Fibroblast of skin of left biceps (primary cell): Measurements from ENCODE around the gene PRKCB.
"Not testable (repeated sequence)": the region's sequence is repeated elsewhere in the genome, so short reads cannot be mapped to it uniquely, and the experiment has no call there.

Experiments used
- DNase-seq, 2 experiments: peaks; one replicate each; pipeline ENCODE4 v3.0.0-alpha.2; 2013; ENCODE audit warnings: low read depth in 2 of 2

PRKCB gene

DNA sequence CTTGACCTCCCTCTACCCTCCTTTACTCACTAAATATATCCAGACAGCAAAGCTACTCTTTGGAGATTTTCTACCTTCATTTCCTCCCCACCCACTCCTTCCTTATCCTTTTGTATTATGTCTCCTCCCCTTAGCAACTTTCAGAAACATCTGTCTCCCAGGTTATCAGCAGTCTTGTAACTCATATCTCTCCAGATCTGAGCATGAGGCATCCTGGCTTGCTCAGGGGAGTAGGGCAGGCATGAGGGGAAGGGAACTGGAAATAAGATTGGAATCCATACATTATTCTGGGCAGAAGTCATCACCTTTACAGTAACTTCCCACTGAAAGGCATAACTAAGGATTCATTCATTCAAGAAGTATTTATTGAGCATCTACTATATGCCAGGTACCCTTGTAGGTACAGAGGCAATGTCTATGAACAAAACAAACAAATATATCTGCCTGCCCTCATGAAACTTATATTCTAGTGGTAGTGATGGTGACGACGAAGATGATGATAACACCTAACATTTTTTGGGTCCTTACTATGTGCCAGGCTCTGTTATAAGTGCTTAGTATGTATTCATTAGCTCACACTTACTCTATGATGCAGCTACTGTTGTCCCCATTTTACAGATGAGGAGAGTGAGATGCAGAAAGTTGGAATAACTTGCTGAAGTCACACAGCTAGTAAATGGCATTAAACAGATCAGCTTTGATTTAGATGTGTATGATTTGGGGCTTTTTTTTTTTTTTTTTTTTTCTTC lies 296.4 kb downstream of the PRKCB start:
- DNase-seq, result no peak

DNA sequence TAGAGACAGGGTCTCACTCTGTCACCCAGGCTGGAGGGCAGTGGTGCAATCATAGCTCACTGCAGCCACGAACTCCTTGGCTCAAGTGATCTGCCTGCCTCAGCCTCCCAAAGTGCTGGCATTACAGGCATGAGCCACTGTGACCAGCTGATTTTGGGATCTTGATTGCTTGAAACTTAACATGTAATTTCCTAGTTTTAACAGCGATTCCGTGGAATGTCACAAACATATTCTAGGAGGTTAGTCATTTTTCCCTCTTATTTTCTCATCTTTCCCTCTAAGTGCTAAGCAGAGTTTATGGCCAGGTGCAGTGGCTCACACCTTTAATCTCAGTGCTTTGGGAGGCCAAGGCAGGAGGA lies 297.0 kb downstream of the PRKCB start:
- no peak for DNase-seq

DNA sequence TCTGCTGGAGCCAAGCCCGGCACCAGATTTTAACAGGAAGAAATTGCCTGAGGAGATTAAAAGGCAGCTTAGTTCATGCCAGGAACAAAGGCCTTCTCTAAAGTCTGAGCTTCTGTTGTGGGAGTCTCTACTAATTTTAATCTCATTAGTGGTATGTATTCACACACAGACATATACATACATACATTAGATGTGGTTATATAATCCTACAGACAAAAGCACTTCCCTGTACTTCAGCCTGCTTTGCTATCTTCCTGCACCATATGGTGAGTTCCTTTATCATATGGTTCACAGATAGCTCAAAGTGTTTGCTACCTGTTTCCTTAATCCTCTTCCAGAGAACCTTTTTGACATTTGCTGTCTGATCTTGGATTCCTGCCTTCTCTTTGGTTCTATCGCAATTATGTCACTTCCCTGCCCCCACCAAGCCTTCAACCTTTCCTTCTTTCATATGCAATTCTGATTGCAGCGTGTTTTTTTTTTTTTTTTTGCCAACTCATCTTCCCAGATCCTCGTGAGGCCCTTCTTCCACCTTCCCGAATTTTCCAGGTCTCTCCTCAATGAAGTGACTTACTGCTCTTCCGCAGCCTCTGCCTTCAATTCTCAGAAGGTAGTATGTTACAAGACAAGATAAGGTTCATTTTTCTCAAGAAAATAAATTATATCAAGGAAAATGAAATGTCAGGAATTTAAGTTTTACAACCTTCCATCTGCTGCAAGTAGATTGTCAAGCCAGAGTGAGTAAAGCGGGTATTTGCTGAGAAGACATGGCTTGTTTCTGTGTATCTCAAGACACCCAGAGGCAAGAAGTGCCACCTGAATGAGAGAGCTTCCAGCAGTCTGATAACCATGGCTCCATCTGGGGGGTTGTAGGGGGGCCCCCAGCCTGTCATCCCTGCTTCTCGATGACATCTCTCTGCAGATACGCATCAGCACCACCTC lies 300.1 kb downstream of the PRKCB start:
- no peak for DNase-seq

DNA sequence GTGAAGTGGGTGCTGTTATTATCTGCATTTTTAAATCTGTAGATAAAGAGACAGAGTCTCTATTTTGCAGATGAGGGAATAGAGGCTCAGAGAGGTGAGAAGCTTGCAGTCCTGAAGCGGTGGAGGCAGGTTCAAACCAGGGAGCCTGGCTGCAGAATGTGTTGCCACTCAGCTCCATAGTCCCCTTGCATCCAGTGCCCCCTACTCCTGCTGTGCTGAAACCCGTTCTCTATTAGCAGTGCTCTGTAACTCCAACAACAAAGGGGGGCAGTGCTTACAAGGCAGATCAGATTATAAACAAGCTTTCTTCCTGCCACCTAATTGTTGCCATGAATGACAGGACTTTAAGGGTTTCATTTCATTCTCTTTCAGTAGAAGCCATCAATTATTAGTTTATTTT lies 302.2 kb downstream of the PRKCB start:
- DNase-seq, result no peak

GRCh38 chr16:24138575-24138974 lies 302.8 kb downstream of the PRKCB start:
- DNase-seq, result no peak

DNA sequence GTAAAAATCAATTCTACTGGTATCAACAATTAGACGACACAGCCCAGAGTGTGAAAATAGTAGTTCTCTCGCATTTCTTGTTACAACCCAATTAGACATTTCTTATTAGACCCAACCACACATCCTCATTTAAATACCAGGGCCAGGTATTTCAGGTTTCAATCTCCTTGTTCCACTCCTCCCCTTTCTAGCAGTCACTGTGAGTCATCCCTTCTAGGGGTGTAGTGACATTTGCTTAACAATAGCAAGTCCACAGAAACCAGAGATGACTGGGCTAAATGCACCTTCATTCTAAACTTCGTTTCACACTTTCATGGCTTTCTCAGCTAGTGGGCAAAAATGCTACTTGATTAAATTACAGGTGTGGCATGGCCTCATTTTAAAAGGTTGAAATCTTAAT lies 303.5 kb downstream of the PRKCB start:
- DNase-seq, result no peak

- no peak for DNase-seq
These were observed 304.9 kb downstream of the PRKCB start for GRCh38 chr16:24140730-24141129.

- DNase-seq, result no peak
These were observed 305.7 kb downstream of the PRKCB start for GRCh38 chr16:24141466-24141865.

DNA sequence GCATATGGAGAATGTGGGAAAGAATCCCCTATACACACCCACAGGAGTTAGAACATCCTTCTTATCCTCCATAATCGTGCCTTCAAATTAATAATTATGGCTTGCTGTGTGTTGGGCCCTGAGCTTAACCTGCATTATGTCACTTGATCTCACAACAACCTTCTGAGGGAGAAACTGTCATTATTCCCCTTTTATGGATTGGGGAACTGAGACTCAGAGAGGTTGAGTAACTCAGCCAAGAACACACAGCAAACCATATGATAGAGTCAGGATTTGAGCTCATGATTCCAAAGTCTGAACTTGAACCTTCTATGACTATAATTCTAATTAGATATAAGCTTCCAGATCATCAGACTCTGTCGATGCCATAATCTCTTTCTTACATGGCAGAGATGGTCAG lies 306.1 kb downstream of the PRKCB start:
- DNase-seq, result no peak

DNA sequence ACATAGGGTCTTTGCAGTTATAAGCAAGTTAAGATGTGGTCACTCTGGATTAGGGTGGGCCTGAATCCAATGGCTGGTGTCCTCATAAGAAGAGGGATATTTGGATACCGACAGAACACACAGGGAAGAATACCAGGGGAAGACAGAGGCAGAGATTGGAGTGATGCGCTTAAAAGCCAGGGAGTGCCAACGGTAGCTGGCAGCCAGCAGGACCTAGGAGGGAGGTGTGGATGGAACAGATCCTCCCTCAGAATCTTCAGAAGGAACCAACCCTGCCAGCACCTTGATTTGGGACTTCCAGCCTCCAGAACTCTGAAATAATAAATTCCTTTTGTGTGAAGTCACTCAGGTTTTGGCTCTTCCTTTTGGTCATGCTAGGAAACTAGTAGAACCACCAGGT lies 310.1 kb downstream of the PRKCB start:
- DNase-seq, result no peak

DNA sequence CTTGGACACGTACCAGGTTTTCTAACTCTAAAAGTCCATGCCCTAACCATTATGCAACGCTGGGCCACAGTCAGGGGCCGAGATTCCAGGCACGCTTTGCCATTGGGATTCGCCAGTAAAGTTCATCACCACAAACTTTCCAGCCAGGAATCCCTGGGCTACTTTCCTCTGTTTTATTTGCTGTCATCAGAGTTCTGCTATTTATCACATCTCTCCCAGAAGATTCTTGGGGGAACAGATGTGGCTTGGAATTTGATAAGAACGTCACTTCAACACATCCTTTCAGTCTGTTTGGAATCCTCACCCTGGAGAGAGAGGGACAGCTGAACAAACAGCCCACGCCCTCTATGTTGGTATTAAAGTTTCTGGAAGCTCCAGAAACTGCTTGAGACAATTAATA lies 310.7 kb downstream of the PRKCB start:
- DNase-seq, result no peak

DNA sequence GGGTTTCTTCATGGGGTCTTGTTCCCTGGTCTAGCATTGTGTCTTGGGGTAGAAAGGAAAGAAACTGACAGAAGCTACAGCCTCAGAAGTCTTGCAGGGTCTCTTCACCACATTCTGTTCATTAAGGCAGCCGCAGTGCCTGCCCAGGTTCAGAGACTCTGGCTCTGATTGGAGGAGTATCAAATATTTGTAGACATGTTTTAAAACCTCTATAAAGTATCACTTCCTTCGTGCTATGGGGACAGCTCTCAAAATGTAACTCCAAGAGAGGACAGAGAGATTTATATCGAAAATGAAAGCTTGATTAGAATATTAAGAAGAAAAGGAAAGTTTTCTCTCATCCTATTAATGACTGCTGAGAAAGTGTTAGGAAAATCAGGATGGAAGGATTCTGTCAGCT lies 313.3 kb downstream of the PRKCB start:
- DNase-seq, result no peak

DNA sequence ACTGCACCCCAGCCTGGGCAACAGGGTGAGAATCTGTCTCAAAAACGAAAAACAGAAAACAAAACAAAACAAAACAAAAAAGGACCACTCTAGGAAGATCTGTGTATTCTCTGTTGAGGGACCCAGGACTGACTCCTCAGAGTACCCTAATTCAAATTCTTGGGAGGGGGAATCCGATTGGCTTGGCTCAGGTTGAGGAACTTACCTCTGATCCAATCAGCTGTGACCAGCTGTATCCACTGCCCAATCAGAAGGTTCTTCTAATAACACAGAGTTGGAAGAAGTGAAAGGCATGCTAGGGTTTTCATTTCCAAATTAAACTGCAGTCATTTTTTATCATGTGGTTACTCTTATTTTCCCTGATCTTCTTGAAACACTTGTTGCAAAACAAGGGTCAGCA lies 314.5 kb downstream of the PRKCB start:
- no peak for DNase-seq

DNA sequence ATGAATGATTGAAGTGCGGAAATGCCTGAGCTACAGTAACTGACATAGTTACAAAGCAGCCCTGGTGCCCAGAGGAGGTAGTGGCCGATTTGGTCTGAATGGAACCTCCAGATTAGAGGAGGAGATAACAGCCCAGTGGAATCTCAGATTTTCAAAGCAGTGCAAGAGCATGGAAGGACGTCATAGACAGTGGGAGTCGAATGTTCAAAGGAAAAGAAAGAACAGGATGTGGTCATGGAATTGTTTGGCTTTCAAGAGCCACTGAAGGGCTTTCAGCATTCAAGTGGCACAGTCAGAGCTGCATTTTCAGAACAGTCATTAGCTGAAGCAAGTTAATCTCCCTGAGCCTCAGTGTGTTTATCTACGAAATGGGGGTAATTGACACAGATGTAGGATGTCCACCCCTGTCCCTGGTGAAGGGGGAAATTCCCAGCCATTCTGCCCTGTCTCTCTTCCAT lies 315.7 kb downstream of the PRKCB start:
- DNase-seq, result no peak

- DNase-seq, result not testable (repeated sequence)
These were observed 316.3 kb downstream of the PRKCB start for GRCh38 chr16:24152048-24152447.

- no peak for DNase-seq
These were observed 317.0 kb downstream of the PRKCB start for GRCh38 chr16:24152826-24153225.

GRCh38 chr16:24156777-24157176 lies 321.0 kb downstream of the PRKCB start:
- DNase-seq, result no peak

GRCh38 chr16:24163935-24164334 lies 328.2 kb downstream of the PRKCB start:
- DNase-seq, result no peak

- no peak for DNase-seq
These were observed 328.6 kb downstream of the PRKCB start for GRCh38 chr16:24164416-24164815.

GRCh38 chr16:24165273-24165672 lies 329.5 kb downstream of the PRKCB start:
- no peak for DNase-seq

- DNase-seq, result no peak
These were observed 331.1 kb downstream of the PRKCB start for GRCh38 chr16:24166661-24167528.

DNA sequence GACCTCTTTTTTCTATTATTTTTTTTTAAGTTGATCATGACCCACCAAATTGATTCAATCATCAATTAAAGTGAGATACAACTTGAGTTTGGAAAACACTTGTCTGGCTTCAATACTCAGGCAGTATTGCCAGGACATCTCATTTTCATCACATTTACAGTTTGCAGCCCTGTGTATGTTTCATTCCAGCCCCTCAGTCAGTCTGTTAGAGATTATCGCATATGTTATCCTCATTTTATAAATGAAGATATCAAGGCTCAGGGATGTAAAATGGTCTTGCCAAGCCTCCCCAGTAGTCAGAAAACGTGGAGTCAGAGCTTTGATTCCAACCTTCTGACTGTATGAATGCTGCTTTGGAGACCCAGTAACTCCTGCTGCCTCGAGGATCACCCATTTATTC lies 333.1 kb downstream of the PRKCB start:
- no peak for DNase-seq
